K562 (cell line): ENCODE measurements around the gene HMCN2. TPM values are rescaled to one million over a fixed set of nuclear protein-coding genes. Genes with fewer than 3 reads are reported as not detected.

Source experiments
- ATF2 ChIP-seq: sonication (generic); formaldehyde crosslinking; IDR thresholded peaks from 2 replicates; pipeline ENCODE4 v1.8.1; 2022; ENCODE audit warnings: missing genetic modification reagents
- DMBX1 ChIP-seq: fragments of 250-450 bp; sonication (Bioruptor Pico); IDR thresholded peaks from 2 replicates; pipeline ENCODE4 v1.8.0; 2022; ENCODE audit warnings: inconsistent platforms, mild to moderate bottlenecking, moderate library complexity, borderline replicate concordance
- HDAC1 ChIP-seq, 2 experiments: fragments of 450-650 bp; IDR thresholded peaks; 2 replicates each; pipeline ENCODE4 v1.6.1; 2016 to 2017; ENCODE audit warnings: inconsistent platforms in 1 of 2, mild to moderate bottlenecking in 1 of 2, moderate library complexity in 1 of 2
- MED1 ChIP-seq: sonication (generic); formaldehyde crosslinking; IDR thresholded peaks from 2 replicates; pipeline ENCODE4 v1.8.1; 2023; ENCODE audit warnings: missing genetic modification reagents, borderline replicate concordance
- MTA2 ChIP-seq: fragments of 450-650 bp; IDR thresholded peaks from 2 replicates; pipeline ENCODE4 v1.6.1; 2016; ENCODE audit warnings: low read depth
- MYBL2 ChIP-seq, 2 experiments: fragments of 450-650 bp in 1 of 2; sonication (generic) in 1 of 2; formaldehyde crosslinking in 1 of 2; IDR thresholded peaks; 2 replicates each; pipeline versions ENCODE4 v1.6.1 to v1.8.1; 2017 to 2022; ENCODE audit warnings: borderline replicate concordance in 1 of 2, inconsistent platforms in 1 of 2, low read depth in 1 of 2, mild to moderate bottlenecking in 1 of 2, missing genetic modification reagents in 1 of 2, moderate library complexity in 1 of 2
- PHF20 ChIP-seq: fragments of 450-650 bp; IDR thresholded peaks from 2 replicates; pipeline ENCODE4 v1.6.1; 2018; ENCODE audit not compliant: partially characterized antibody
- PHF21A ChIP-seq: fragments of 450-650 bp; IDR thresholded peaks from 2 replicates; pipeline ENCODE4 v1.6.1; 2017; ENCODE audit warnings: low read depth, borderline replicate concordance
- RBFOX2 ChIP-seq: fragments of 200-400 bp; formaldehyde crosslinking; IDR thresholded peaks from 2 replicates; pipeline ENCODE4 v1.6.1; 2017; ENCODE audit warnings: low read depth, mild to moderate bottlenecking, low read length, moderate library complexity
- TFAP4 ChIP-seq: sonication (generic); formaldehyde crosslinking; IDR thresholded peaks from 2 replicates; pipeline ENCODE4 v1.8.0; 2022; ENCODE audit warnings: missing genetic modification reagents, mild to moderate bottlenecking, moderate library complexity, borderline replicate concordance
- THAP7 ChIP-seq: fragments of 250-450 bp; sonication (Bioruptor Pico); IDR thresholded peaks from 2 replicates; pipeline ENCODE4 v1.5.0; 2021
- ZC3H11A ChIP-seq: IDR thresholded peaks from 2 replicates; pipeline ENCODE4 v1.6.1; 2012; ENCODE audit warnings: low read depth, low read length, improper control_type of control experiment
- ZNF212 ChIP-seq: fragments of 450-650 bp; formaldehyde crosslinking; IDR thresholded peaks from 2 replicates; pipeline ENCODE4 v1.4.0; 2020; ENCODE audit warnings: mild to moderate bottlenecking
- ZNF318 ChIP-seq, 2 experiments: fragments of 450-650 bp; IDR thresholded peaks; 2 replicates each; pipeline ENCODE4 v1.6.1; 2016; ENCODE audit warnings: mild to moderate bottlenecking in 2 of 2, borderline replicate concordance in 1 of 2, low read depth in 1 of 2, moderate library complexity in 1 of 2
- polyA plus RNA-seq, 8 experiments: library from polyadenylated mRNA; depleted of rRNA in 4 of 8; stranded (reverse) in 5 of 8; unstranded in 3 of 8; fragments of >200 nt; fragmentation: Nextera tagmentation in 2 of 8; fragmentation: Illumina TruSeq in 1 of 8; extraction: Ambion mirVana in 2 of 8; extraction: Trizol in 1 of 8; gene quantifications; 2 replicates each; pipeline versions ENCODE4 v1.2.1 to v1.2.3, GENCODE V29; 2011 to 2014; ENCODE audit warnings: inconsistent platforms in 1 of 8, missing spikeins in 1 of 8
- total RNA-seq, 7 experiments: library from RNA; depleted of rRNA in 6 of 7; stranded (reverse); fragments of >200 nt in 6 of 7; fragmentation: Illumina TruSeq in 2 of 7; extraction: Trizol in 2 of 7; gene quantifications; 2 replicates each; pipeline versions ENCODE4 v1.2.1 to v1.2.3, GENCODE V29; 2011 to 2021; ENCODE audit warnings: low replicate concordance in 1 of 7

The HMCN2 gene
- total and polyA plus RNA-seq, 9 of the 15 experiments (the other 6 are each of a cell fraction or from before 2014, with no cell fraction given), result 0.01 TPM; not detected in 8

- no peak for TF ChIP-seq RBFOX2
- TF ChIP-seq ZNF318 (IDR thresholded peaks at IDR 0.05; ENCODE audit: borderline replicate concordance in 1 of 2, low read depth in 1 of 2), result no peak
- no peak for TF ChIP-seq MED1 (CRISPR knock-in tag)
- no peak for TF ChIP-seq MYBL2 (IDR thresholded peaks at IDR 0.05; ENCODE audit: low read depth)
- no peak for TF ChIP-seq MYBL2 (CRISPR knock-in tag; IDR thresholded peaks at IDR 0.05; ENCODE audit: borderline replicate concordance)
- no peak for TF ChIP-seq THAP7 (CRISPR knock-in tag)
- TF ChIP-seq ATF2 (CRISPR knock-in tag), result no peak
- peak; percentile 38 for TF ChIP-seq PHF20
- TF ChIP-seq DMBX1 (CRISPR knock-in tag), result no peak
- TF ChIP-seq ZNF212 (CRISPR knock-in tag), result no peak
- TF ChIP-seq TFAP4 (CRISPR knock-in tag), result no peak
- TF ChIP-seq HDAC1 (IDR thresholded peaks at IDR 0.05), result no peak
- no peak for TF ChIP-seq MTA2
- no peak for TF ChIP-seq ZC3H11A
- no peak for TF ChIP-seq PHF21A
These were observed 79.7 kb downstream of the HMCN2 start (continued) for GRCh38 chr9:130345009-130345896.
